ENCODE measurements around the gene GCSAML. TPM values are rescaled to one million over a fixed set of nuclear protein-coding genes. Genes with fewer than 3 reads are reported as not detected.
A peak's percentile ranks its signal among the peaks of the same experiment; 100 is the strongest.

GCSAML gene
- total and polyA plus RNA-seq, 2 of the 4 experiments (the other 2 are of a cell fraction), result not detected

DNA sequence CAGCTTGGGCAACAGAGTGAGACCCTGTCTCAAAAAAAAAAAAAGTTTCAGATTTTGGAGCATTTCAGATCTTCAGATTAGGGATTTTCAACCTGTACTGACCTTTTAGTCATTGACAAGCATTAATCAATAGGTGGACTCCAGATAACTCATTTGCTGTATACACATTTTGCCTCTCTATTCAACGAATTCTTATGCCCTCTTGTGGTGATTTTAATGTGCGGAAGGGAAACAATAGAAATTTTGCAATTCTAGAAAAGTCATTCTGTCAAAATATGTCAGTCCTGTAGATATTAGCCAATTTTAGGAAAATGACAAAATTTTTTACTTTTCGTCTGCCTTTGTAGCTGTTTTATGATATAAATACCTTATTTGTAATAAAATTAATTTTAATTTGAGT is 27.6 kb downstream of the GCSAML start:
- ChIA-PET POLR2A (ENCODE audit: unreplicated experiment) (no interaction called here), CTCF (interaction anchor here (0.9 kb wide), 1 partner anchor 186 kb away, joined by 3 read pairs; no protein-coding TSS in a partner anchor)
- TF ChIP-seq, protein P1, sequence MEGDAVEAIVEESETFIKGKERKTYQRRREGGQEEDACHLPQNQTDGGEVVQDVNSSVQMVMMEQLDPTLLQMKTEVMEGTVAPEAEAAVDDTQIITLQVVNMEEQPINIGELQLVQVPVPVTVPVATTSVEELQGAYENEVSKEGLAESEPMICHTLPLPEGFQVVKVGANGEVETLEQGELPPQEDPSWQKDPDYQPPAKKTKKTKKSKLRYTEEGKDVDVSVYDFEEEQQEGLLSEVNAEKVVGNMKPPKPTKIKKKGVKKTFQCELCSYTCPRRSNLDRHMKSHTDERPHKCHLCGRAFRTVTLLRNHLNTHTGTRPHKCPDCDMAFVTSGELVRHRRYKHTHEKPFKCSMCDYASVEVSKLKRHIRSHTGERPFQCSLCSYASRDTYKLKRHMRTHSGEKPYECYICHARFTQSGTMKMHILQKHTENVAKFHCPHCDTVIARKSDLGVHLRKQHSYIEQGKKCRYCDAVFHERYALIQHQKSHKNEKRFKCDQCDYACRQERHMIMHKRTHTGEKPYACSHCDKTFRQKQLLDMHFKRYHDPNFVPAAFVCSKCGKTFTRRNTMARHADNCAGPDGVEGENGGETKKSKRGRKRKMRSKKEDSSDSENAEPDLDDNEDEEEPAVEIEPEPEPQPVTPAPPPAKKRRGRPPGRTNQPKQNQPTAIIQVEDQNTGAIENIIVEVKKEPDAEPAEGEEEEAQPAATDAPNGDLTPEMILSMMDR (conservative IDR thresholded peaks at IDR 0.05; ENCODE audit: low read depth, low read length), result 0 out of 2 replicates have a peak, but pooled peaks have one; percentile 13
- TF ChIP-seq CEBPB (IDR thresholded peaks at IDR 0.05; ENCODE audit: low read depth, low read length), result no peak
- TF ChIP-seq, protein P2, sequence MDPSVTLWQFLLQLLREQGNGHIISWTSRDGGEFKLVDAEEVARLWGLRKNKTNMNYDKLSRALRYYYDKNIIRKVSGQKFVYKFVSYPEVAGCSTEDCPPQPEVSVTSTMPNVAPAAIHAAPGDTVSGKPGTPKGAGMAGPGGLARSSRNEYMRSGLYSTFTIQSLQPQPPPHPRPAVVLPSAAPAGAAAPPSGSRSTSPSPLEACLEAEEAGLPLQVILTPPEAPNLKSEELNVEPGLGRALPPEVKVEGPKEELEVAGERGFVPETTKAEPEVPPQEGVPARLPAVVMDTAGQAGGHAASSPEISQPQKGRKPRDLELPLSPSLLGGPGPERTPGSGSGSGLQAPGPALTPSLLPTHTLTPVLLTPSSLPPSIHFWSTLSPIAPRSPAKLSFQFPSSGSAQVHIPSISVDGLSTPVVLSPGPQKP (IDR thresholded peaks at IDR 0.05; ENCODE audit: borderline replicate concordance, low read depth, low read length), result no peak
- no peak overlapping the region for H3K23ac ChIP-seq (ENCODE audit: low read depth, low read length)
- no TSS peak for BruUV-seq (replicated peaks)
- DNase-seq (no peak), ATAC-seq (ENCODE audit: low read depth) (no peak)
- no peak overlapping the region for H3K4me2 ChIP-seq (ENCODE audit: low read depth, low read length)
- H2AK5ac ChIP-seq (ENCODE audit: low read depth, low read length), result no peak overlapping the region
- H3K27ac ChIP-seq (ENCODE audit: insufficient read depth, low read length), result no peak overlapping the region
- H3K4ac ChIP-seq (ENCODE audit: low read depth, low read length), result no peak overlapping the region
- H3K36me3 ChIP-seq (ENCODE audit: control insufficient read depth, insufficient read depth, low read length), result no peaks in the 10 kb centered on the region
- H3K27me3 ChIP-seq (ENCODE audit: control insufficient read depth, insufficient read depth, low read length), result no peaks in the 10 kb centered on the region
- no peak overlapping the region for H3K4me3 ChIP-seq (ENCODE audit: insufficient read depth, low read depth, low read length)
- H3K9ac ChIP-seq (ENCODE audit: low read depth, low read length), result no peak overlapping the region
- H3K79me1 ChIP-seq (ENCODE audit: low read depth in 1 of 2, low read length in 2 of 2), result no peaks in the 10 kb centered on the region
- no peak overlapping the region for H2BK20ac ChIP-seq (ENCODE audit: low read depth, low read length)
- no peaks in the 10 kb centered on the region for H3K4me1 ChIP-seq (ENCODE audit: control insufficient read depth, insufficient read depth, low read length)
- H2AFZ ChIP-seq (replicated peaks; ENCODE audit: low read length, poor library complexity), result no peak overlapping the region
- no peak overlapping the region for H2AK9ac ChIP-seq (replicated peaks; ENCODE audit: low read depth, low read length, poor library complexity)
- no peaks in the 10 kb centered on the region for H4K20me1 ChIP-seq (ENCODE audit: insufficient read depth, low read length)
- in situ Hi-C loops (cut with MboI; ENCODE audit: low sequenced_read_pairs), result no loop called here
- no peak overlapping the region for H3K14ac ChIP-seq (replicated peaks; ENCODE audit: low read depth, low read length)
- H2BK120ac ChIP-seq (ENCODE audit: low read depth, low read length), result no peak overlapping the region
- no peaks in the 10 kb centered on the region for H3K9me1 ChIP-seq (ENCODE audit: insufficient read depth, low read length)
- no peak overlapping the region for H4K5ac ChIP-seq (ENCODE audit: low read depth, low read length)
- WGBS, 2 experiments (ENCODE audit: extremely low coverage in 2 of 2, insufficient read length in 1 of 2), result no CpG with 5 or more reads among the region's 3 CpGs
- H3K56ac ChIP-seq (ENCODE audit: extremely low read depth, insufficient read depth, low read length), result no peak overlapping the region
- peaks cover 15% of the 10 kb centered on the region for H3K9me3 ChIP-seq (ENCODE audit: control insufficient read depth, insufficient read depth, low read length)
- intact Hi-C loops (cut with micrococcal nuclease), result loop anchor here (1.0 kb wide), 1 partner anchor 186 kb away; no protein-coding TSS in a partner anchor
- H3K18ac ChIP-seq (ENCODE audit: low read depth, low read length), result no peak overlapping the region
- no peak overlapping the region for H4K91ac ChIP-seq (ENCODE audit: insufficient read depth, low read depth, low read length)
- H4K8ac ChIP-seq (ENCODE audit: low read depth in 2 of 2, low read length in 2 of 2), result no peak overlapping the region
- no peak overlapping the region for H2BK5ac ChIP-seq (ENCODE audit: low read depth, low read length, poor library complexity, severe bottlenecking)
- dilution Hi-C loops (cut with HindIII; ENCODE audit: low sequenced_read_pairs, unreplicated experiment), result no loop called here
- H2BK15ac ChIP-seq (ENCODE audit: low read depth, low read length), result no peak overlapping the region
